HCT116 (cell line): ENCODE data around the gene MSRB3. TPM values are rescaled to one million over a fixed set of nuclear protein-coding genes. Genes with fewer than 3 reads are reported as not detected.

Experiments used
- ATAC-seq: fragments of 200-7000 bp; cut with Tn5 transposase; 2 replicates; pipeline ENCODE4 v1.9.1; 2020; ENCODE audit warnings: mild to moderate bottlenecking, moderate library complexity
- BruUV-seq: library from RNA; stranded (reverse); fragments of 400-500 nt; replicated peaks from 2 replicates; lab custom pipeline; 2021; lab: Mats Ljungman, UMichigan
- CTCF ChIA-PET: fragments of 300-600 bp; sonication (Branson Sonifier 250); formaldehyde crosslinking; loops from one replicate; lab custom pipeline; 2021; ENCODE audit warnings: antibody characterized with exemption; lab: Charles Lee
- POLR2A ChIA-PET: fragments of 300-600, 350-600 bp; sonication (Branson Sonifier 250); formaldehyde crosslinking; loops from one replicate; lab custom pipeline; 2021; ENCODE audit warnings: antibody characterized with exemption; lab: Charles Lee
- RAD21 ChIA-PET, 2 experiments: fragments of 300-600 bp; sonication (Branson Sonifier 250); formaldehyde crosslinking; loops; one replicate each; lab custom pipeline; 2023; ENCODE audit warnings: low total read pairs in 2 of 2; ENCODE audit not compliant: uncharacterized antibody in 2 of 2, unreplicated experiment in 2 of 2, low non-redundant PET in 1 of 2; lab: Charles Lee
- DNase-seq: peaks from one replicate; pipeline ENCODE4 v3.0.0-alpha.2; 2010; ENCODE audit warnings: low read depth, low spot score
- H2AFZ ChIP-seq: fragments of 200-600 bp; shearing (Covaris generic), sonication (generic); 2 replicates; pipeline ENCODE4 v1.6.1; 2017; ENCODE audit warnings: low read depth, mixed run types, mixed read lengths, antibody characterized with exemption, low read length; ENCODE audit not compliant: poor library complexity, severe bottlenecking
- H3K27ac ChIP-seq: 2 replicates; pipeline ENCODE4 v1.5.1; 2012; ENCODE audit warnings: low read depth, low read length
- H3K27me3 ChIP-seq: fragments of 200-600 bp; sonication (generic); 2 replicates; pipeline ENCODE4 v1.6.1; 2016; ENCODE audit warnings: mixed run types, low read length, mixed read lengths; ENCODE audit not compliant: insufficient read depth
- H3K36me3 ChIP-seq, 2 experiments: fragments of 200-500 bp in 1 of 2; fragments of 200-600 bp in 1 of 2; sonication (Bioruptor generic) in 1 of 2; sonication (generic) in 1 of 2; 2 replicates each; pipeline versions ENCODE4 v1.5.1 to v1.6.1; 2014 to 2016; ENCODE audit warnings: low read length in 2 of 2, inconsistent platforms in 1 of 2, mixed read lengths in 1 of 2, mixed run types in 1 of 2; ENCODE audit not compliant: insufficient read depth in 2 of 2, control insufficient read depth in 1 of 2
- H3K4me1 ChIP-seq, 2 experiments: fragments of 200-600 bp in 1 of 2; sonication (generic) in 1 of 2; 2 replicates each; pipeline versions ENCODE4 v1.5.1 to v1.6.1; 2012 to 2017; ENCODE audit warnings: low read length in 2 of 2, inconsistent platforms in 1 of 2, mild to moderate bottlenecking in 1 of 2, mixed read lengths in 1 of 2, mixed run types in 1 of 2, moderate library complexity in 1 of 2; ENCODE audit not compliant: insufficient read depth in 2 of 2, control insufficient read depth in 1 of 2
- H3K4me2 ChIP-seq: fragments of 200-600 bp; sonication (generic); 2 replicates; pipeline ENCODE4 v1.6.1; 2017; ENCODE audit warnings: mixed run types, low read length, mixed read lengths
- H3K4me3 ChIP-seq, 2 experiments: fragments of 200-600 bp in 1 of 2; sonication (generic) in 1 of 2; replicated peaks in 1 of 2; 2 replicates each; pipeline ENCODE4 v1.5.1; 2011 to 2016; ENCODE audit warnings: low read length in 2 of 2, control low read depth in 1 of 2, low read depth in 1 of 2, mild to moderate bottlenecking in 1 of 2, mixed read lengths in 1 of 2, mixed run types in 1 of 2
- H3K79me2 ChIP-seq: fragments of 200-600 bp; sonication (generic); 2 replicates; pipeline ENCODE4 v1.6.1; 2017; ENCODE audit warnings: mild to moderate bottlenecking, mixed run types, low read length, moderate library complexity, mixed read lengths; ENCODE audit not compliant: insufficient read depth
- H3K9ac ChIP-seq: fragments of 200-600 bp; sonication (generic); 2 replicates; pipeline ENCODE4 v1.6.1; 2016; ENCODE audit warnings: low read length, mixed read lengths
- H3K9me2 ChIP-seq: fragments of 200-600 bp; sonication (generic), shearing (Covaris generic); 2 replicates; pipeline ENCODE4 v1.6.1; 2017; ENCODE audit warnings: mixed run types, mild to moderate bottlenecking, moderate library complexity; ENCODE audit not compliant: insufficient read depth
- H3K9me3 ChIP-seq, 2 experiments: fragments of 200-500 bp in 1 of 2; fragments of 200-600 bp in 1 of 2; sonication (Bioruptor generic) in 1 of 2; sonication (generic) in 1 of 2; 2 replicates each; pipeline ENCODE4 v1.6.1; 2014 to 2017; ENCODE audit warnings: low read length in 2 of 2, mixed read lengths in 2 of 2, inconsistent platforms in 1 of 2, low read depth in 1 of 2, mild to moderate bottlenecking in 1 of 2, mixed run types in 1 of 2, moderate library complexity in 1 of 2; ENCODE audit not compliant: control insufficient read depth in 1 of 2, insufficient read depth in 1 of 2
- H4K20me1 ChIP-seq: fragments of 200-600 bp; sonication (generic), shearing (Covaris generic); 2 replicates; pipeline ENCODE4 v1.6.1; 2017; ENCODE audit warnings: mixed run types, mild to moderate bottlenecking, moderate library complexity; ENCODE audit not compliant: insufficient read depth
- ATF3 ChIP-seq: IDR thresholded peaks from 2 replicates; pipeline ENCODE4 v1.6.1; 2012
- ELF1 ChIP-seq: IDR thresholded peaks from 2 replicates; pipeline ENCODE4 v1.6.1; 2012; ENCODE audit warnings: low read depth, borderline replicate concordance
- EZH2phosphoT487 ChIP-seq: fragments of 200-600 bp; IDR thresholded peaks from 2 replicates; pipeline ENCODE4 v1.6.1; 2018; ENCODE audit warnings: antibody characterized with exemption, borderline replicate concordance
- FOSL1 ChIP-seq: IDR thresholded peaks from 2 replicates; pipeline ENCODE4 v1.6.1; 2012; ENCODE audit warnings: low read depth
- JUND ChIP-seq: IDR thresholded peaks from 2 replicates; pipeline ENCODE4 v1.6.1; 2012
- POLR2A ChIP-seq: IDR thresholded peaks from 2 replicates; pipeline ENCODE4 v1.7.0; 2011; ENCODE audit warnings: borderline replicate concordance; ENCODE audit not compliant: insufficient read depth, insufficient read length; ENCODE audit errors: extremely low read depth
- POLR2AphosphoS5 ChIP-seq: IDR thresholded peaks from 2 replicates; pipeline ENCODE4 v1.6.1; 2011; ENCODE audit warnings: mild to moderate bottlenecking, low read depth, low read length, moderate library complexity
- SIN3A ChIP-seq: IDR thresholded peaks from 2 replicates; pipeline ENCODE4 v1.6.1; 2012; ENCODE audit warnings: low read depth
- ZFX ChIP-seq: fragments of 450-650 bp; IDR thresholded peaks from 2 replicates; pipeline ENCODE4 v1.6.1; 2017
- ZNF274 ChIP-seq: fragments of 200-500 bp; sonication (Bioruptor generic); IDR thresholded peaks from 2 replicates; pipeline ENCODE4 v1.6.1; 2014; ENCODE audit warnings: mild to moderate bottlenecking, low read depth, low read length, inconsistent platforms
- intact Hi-C: fragments of 100-400 bp; cut with micrococcal nuclease; formaldehyde crosslinking; loops from 2 replicates; pipeline ENCODE4 v1.10.0; 2022
- total RNA-seq: library from RNA; stranded (reverse); gene quantifications from one replicate; pipeline ENCODE4 v1.2.1, GENCODE V29; 2021; ENCODE audit not compliant: unreplicated experiment
- TF ChIP-seq, protein P1 (sequence below): IDR thresholded peaks from 2 replicates; pipeline ENCODE4 v1.6.1; 2012; ENCODE audit warnings: low read depth
- TF ChIP-seq, protein P2 (sequence below): IDR thresholded peaks from 2 replicates; pipeline ENCODE4 v1.6.1; 2012

MSRB3 gene
- total RNA-seq, 1 experiment from 2014 or later: 8.2 TPM

DNA sequence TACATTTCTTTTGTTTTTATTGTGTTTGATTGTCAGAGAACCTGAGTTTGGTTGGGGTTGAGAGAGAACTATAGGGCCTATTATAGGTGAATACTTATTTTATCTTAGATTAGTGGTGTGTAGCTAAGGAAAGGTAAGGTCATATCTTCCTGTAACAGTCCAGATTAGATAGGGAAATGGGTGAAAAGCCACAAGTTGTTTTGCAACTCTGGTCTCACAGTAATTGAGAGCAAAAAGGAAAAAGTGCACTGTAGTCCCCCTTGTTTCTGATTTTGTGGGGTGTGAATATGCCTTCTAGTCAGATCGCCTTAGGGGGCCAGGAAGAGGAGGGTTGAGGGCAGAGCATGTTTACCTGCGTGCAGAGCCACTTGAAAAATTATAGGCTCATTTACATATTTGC, 8.9 kb downstream of the MSRB3 start:
- H2AFZ ChIP-seq: no peak overlapping the region
- no peak overlapping the region for H3K27ac ChIP-seq
- ChIA-PET POLR2A (interaction anchor here (0.7 kb wide), 1 partner anchor 824 kb away, joined by 3 read pairs; no protein-coding TSS in a partner anchor), CTCF (no interaction called here), RAD21 (no interaction called here)
- no peak for DNase-seq
- H3K4me1 ChIP-seq: no peaks in the 10 kb centered on the region
- H4K20me1 ChIP-seq: no peaks in the 10 kb centered on the region
- BruUV-seq: no TSS peak
- H3K9ac ChIP-seq: no peak overlapping the region
- H3K9me3 ChIP-seq: no peaks in the 10 kb centered on the region
- H3K79me2 ChIP-seq: no peaks in the 10 kb centered on the region
- H3K4me2 ChIP-seq: no peak overlapping the region
- TF ChIP-seq FOSL1 (no peak), EZH2phosphoT487 (no peak), JUND (no peak), ELF1 (no peak), ZFX (no peak), POLR2A (no peak), ZNF274 (no peak), POLR2AphosphoS5 (no peak), ATF3 (no peak), SIN3A (no peak)
- TF ChIP-seq, protein P1, sequence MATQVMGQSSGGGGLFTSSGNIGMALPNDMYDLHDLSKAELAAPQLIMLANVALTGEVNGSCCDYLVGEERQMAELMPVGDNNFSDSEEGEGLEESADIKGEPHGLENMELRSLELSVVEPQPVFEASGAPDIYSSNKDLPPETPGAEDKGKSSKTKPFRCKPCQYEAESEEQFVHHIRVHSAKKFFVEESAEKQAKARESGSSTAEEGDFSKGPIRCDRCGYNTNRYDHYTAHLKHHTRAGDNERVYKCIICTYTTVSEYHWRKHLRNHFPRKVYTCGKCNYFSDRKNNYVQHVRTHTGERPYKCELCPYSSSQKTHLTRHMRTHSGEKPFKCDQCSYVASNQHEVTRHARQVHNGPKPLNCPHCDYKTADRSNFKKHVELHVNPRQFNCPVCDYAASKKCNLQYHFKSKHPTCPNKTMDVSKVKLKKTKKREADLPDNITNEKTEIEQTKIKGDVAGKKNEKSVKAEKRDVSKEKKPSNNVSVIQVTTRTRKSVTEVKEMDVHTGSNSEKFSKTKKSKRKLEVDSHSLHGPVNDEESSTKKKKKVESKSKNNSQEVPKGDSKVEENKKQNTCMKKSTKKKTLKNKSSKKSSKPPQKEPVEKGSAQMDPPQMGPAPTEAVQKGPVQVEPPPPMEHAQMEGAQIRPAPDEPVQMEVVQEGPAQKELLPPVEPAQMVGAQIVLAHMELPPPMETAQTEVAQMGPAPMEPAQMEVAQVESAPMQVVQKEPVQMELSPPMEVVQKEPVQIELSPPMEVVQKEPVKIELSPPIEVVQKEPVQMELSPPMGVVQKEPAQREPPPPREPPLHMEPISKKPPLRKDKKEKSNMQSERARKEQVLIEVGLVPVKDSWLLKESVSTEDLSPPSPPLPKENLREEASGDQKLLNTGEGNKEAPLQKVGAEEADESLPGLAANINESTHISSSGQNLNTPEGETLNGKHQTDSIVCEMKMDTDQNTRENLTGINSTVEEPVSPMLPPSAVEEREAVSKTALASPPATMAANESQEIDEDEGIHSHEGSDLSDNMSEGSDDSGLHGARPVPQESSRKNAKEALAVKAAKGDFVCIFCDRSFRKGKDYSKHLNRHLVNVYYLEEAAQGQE: no peak
- TF ChIP-seq, protein P2, sequence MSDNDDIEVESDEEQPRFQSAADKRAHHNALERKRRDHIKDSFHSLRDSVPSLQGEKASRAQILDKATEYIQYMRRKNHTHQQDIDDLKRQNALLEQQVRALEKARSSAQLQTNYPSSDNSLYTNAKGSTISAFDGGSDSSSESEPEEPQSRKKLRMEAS: no peak
- TF ChIP-seq, all 23 proteins: peak for 0
- Histone ChIP-seq H3K27me3 (no peaks in the 10 kb centered on the region), H3K4me3 (no peak overlapping the region), H3K9me2 (no peaks in the 10 kb centered on the region), H3K36me3 (no peaks in the 10 kb centered on the region)
- no peak for ATAC-seq
- intact Hi-C loops: loop anchor here (5.0 kb wide), 1 partner anchor 395 kb away; no protein-coding TSS in a partner anchor
